GM12865 (cell line): Measurements from ENCODE around the gene HIVEP2.

Source experiments
- DNase-seq: peaks from one replicate; pipeline ENCODE4 v3.0.0; 2010; ENCODE audit warnings: low read depth
- H3K4me3 ChIP-seq: 2 replicates; pipeline ENCODE4 v1.5.1; 2011; ENCODE audit warnings: mild to moderate bottlenecking, low read depth, low read length, control low read depth
- CTCF ChIP-seq: IDR thresholded peaks from 2 replicates; pipeline ENCODE4 v1.5.1; 2011; ENCODE audit warnings: low read length, control low read depth, low read depth, inconsistent platforms; ENCODE audit not compliant: insufficient read depth; ENCODE audit errors: missing control alignments

HIVEP2 gene

GRCh38 chr6:142853244-142854180 is 91.5 kb downstream of the HIVEP2 start:
- TF ChIP-seq CTCF = no peak
- 0 out of 2 replicates have a peak overlapping the region, but pooled peaks have one; percentile 11 for H3K4me3 ChIP-seq
- DNase-seq = peak; percentile 69

GRCh38 chr6:142851601-142852000 is 93.4 kb downstream of the HIVEP2 start:
- no peak for TF ChIP-seq CTCF
- peak; percentile 61 for DNase-seq
- H3K4me3 ChIP-seq = peak overlapping the region; percentile 1

GRCh38 chr6:142850679-142851423 is 94.1 kb downstream of the HIVEP2 start:
- DNase-seq = peak; percentile 88
- H3K4me3 ChIP-seq = peak overlapping the region; percentile 20; the same call in 1 of the 2 replicates
- TF ChIP-seq CTCF = no peak

- no peak for TF ChIP-seq CTCF
- H3K4me3 ChIP-seq = no peak overlapping the region
Measured at GRCh38 chr6:142848976-142849375, 96.0 kb downstream of the HIVEP2 start.

GRCh38 chr6:142848156-142848555 is 96.8 kb downstream of the HIVEP2 start:
- H3K4me3 ChIP-seq = no peak overlapping the region
- DNase-seq = no peak
- TF ChIP-seq CTCF = no peak

More at GRCh38 chr6:142848976-142849375, 96.0 kb downstream of the HIVEP2 start:
- no peak for DNase-seq

- TF ChIP-seq CTCF = no peak
- DNase-seq = peak; percentile 78
- H3K4me3 ChIP-seq = peak overlapping the region; percentile 61
Measured at GRCh38 chr6:142846883-142847287, 98.1 kb downstream of the HIVEP2 start.
